T-helper 2 cell (primary cell): ENCODE data around the gene TAF5.
A peak's percentile ranks its signal among the peaks of the same experiment; 100 is the strongest.
"Not testable (repeated sequence)": the region's sequence is repeated elsewhere in the genome, so short reads cannot be mapped to it uniquely, and the experiment has no call there.

Experiments used
- DNase-seq, 5 experiments: peaks; one replicate each; pipeline versions ENCODE4 v3.0.0 to v3.0.0-alpha.2; 2012 to 2022

The TAF5 gene

DNA sequence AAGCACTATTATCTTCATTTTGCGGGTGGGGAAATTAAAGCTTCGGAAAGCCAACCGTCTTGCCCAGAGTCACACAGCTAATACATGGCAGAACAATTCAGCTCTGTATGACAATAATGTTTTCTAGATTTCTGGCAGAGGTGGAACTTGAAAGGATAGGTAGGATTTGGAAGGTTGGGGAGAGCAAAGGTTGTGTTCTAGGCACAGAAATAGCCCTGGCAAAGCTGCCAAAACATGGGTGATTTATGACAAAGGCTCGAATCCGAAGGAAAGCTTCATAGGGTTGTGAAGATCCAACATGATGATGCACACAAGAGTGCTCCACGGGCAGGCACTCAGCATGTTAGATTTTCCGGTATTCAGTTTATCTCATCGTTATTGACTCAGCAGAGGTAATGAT lies 47.8 kb downstream of the TAF5 start:
- DNase-seq: no peak

- DNase-seq: peak in 4 of 5 experiments; percentile 8 to 73 (median 42)
These were observed 48.8 kb downstream of the TAF5 start for GRCh38 chr10:103416436-103417147.

GRCh38 chr10:103417148-103417469 lies 49.3 kb downstream of the TAF5 start:
- DNase-seq: not testable (repeated sequence)

- no peak for DNase-seq
These were observed 49.8 kb downstream of the TAF5 start for GRCh38 chr10:103417601-103418000.

GRCh38 chr10:103419101-103419500 lies 51.3 kb downstream of the TAF5 start:
- DNase-seq: no peak

- no peak for DNase-seq
These were observed 56.0 kb downstream of the TAF5 start for GRCh38 chr10:103423748-103424147.

- no peak for DNase-seq
These were observed 60.1 kb downstream of the TAF5 start for GRCh38 chr10:103427866-103428265.

- DNase-seq: peak in 1 of 5 experiments; percentile 49
These were observed 61.3 kb downstream of the TAF5 start for GRCh38 chr10:103428989-103429643.

- DNase-seq: peak in 1 of 5 experiments; percentile 83
These were observed 61.9 kb downstream of the TAF5 start for GRCh38 chr10:103429647-103430046.

GRCh38 chr10:103431902-103432301 lies 64.1 kb downstream of the TAF5 start:
- no peak for DNase-seq

DNA sequence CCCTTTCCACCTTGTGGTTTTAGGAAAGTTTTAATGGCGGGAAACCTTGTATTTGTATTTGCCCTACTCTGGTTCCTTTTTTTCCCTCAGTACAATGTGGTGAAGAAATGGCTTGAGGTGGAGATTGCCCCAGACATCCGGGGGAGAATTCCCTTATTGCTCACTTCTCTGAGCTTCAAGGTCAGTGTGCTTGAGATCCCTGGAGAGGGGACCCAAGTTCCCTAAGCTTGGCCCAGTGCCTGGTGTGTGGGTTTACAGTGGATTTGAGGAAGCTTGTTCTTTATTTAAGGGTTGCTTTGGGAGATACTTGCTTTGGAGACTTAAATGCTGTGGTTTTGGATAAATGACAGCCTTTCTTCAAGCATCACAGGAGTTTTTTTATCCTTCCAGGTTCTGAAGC lies 66.1 kb downstream of the TAF5 start:
- no peak for DNase-seq
